Thoracic aorta (tissue), 2 donors: ENCODE measurements around the gene CCNL2. TPM values are rescaled to one million over a fixed set of nuclear protein-coding genes. Genes with fewer than 3 reads are reported as not detected.
"Not testable (repeated sequence)": the region's sequence is repeated elsewhere in the genome, so short reads cannot be mapped to it uniquely, and the experiment has no call there.

ENCODE experiments used
- ATAC-seq: fragments of 150-250 bp; one replicate; pipeline ENCODE4 v1.8.0; 2017; ENCODE audit warnings: low read depth; ENCODE audit not compliant: insufficient number of reproducible peaks, low FRiP score
- DNase-seq: peaks from one replicate; pipeline ENCODE4 v3.0.0-alpha.2; 2020; ENCODE audit warnings: low spot score
- H3K27ac ChIP-seq, 2 donors: fragments of 200-600 bp; sonication (generic); 1 replicate in 1 of 2; 2 replicates in 1 of 2; pipeline ENCODE4 v1.5.1; 2016; ENCODE audit warnings: mild to moderate bottlenecking in 2 of 2, moderate library complexity in 2 of 2
- H3K27me3 ChIP-seq: fragments of 200-600 bp; sonication (generic); replicated peaks from 2 replicates; pipeline ENCODE4 v1.6.0; 2016; ENCODE audit warnings: mild to moderate bottlenecking; ENCODE audit not compliant: insufficient read depth
- H3K36me3 ChIP-seq: fragments of 200-600 bp; sonication (generic); one replicate; pipeline ENCODE4 v1.5.1; 2016
- H3K4me1 ChIP-seq, 2 donors: fragments of 200-600 bp; sonication (generic); 1 replicate in 1 of 2; 2 replicates in 1 of 2; pipeline versions ENCODE4 v1.5.1 to v1.6.0; 2016; ENCODE audit warnings: low read depth in 2 of 2, mild to moderate bottlenecking in 1 of 2; ENCODE audit not compliant: control insufficient read depth in 1 of 2
- H3K4me3 ChIP-seq: fragments of 200-600 bp; sonication (generic); 2 replicates; pipeline ENCODE4 v1.5.1; 2016; ENCODE audit warnings: mild to moderate bottlenecking
- H3K9me3 ChIP-seq: fragments of 200-600 bp; sonication (generic); 2 replicates; pipeline ENCODE4 v1.5.1; 2016
- CTCF ChIP-seq: fragments of 200-600 bp; sonication (generic); IDR thresholded peaks from one replicate; pipeline ENCODE4 v1.5.1; 2019; ENCODE audit warnings: antibody characterized with exemption
- total RNA-seq, 2 donors: library from RNA; depleted of rRNA; stranded (reverse); fragments of >200 nt; gene quantifications; one replicate each; pipeline versions ENCODE4 v1.1.0 to v1.2.3, GENCODE V29; 2016

The CCNL2 gene
- total RNA-seq, 2 donors from 2014 or later = 214 to 313 TPM

GRCh38 chr1:1430114-1430982, 31.2 kb upstream of the CCNL2 start:
- H3K27ac ChIP-seq = peak overlapping the region; percentile 75 to 83
- DNase-seq = no peak
- H3K27me3 ChIP-seq = no peaks in the 10 kb centered on the region
- no peak for ATAC-seq
- peak; percentile 24 for TF ChIP-seq CTCF
- peaks cover 10 to 47% of the 10 kb centered on the region in 2 donors for H3K4me1 ChIP-seq
- peak overlapping the region; percentile 45 for H3K4me3 ChIP-seq
- no peaks in the 10 kb centered on the region for H3K9me3 ChIP-seq
- no peaks in the 10 kb centered on the region for H3K36me3 ChIP-seq

GRCh38 chr1:1429671-1430073, 30.5 kb upstream of the CCNL2 start:
- DNase-seq (no peak), ATAC-seq (no peak)
- Histone ChIP-seq H3K4me1 (peaks cover 8 to 40% of the 10 kb centered on the region in 2 donors), H3K9me3 (no peaks in the 10 kb centered on the region), H3K27ac (peak overlapping the region; percentile 75 to 83), H3K27me3 (no peaks in the 10 kb centered on the region), H3K4me3 (no peak overlapping the region), H3K36me3 (no peaks in the 10 kb centered on the region)
- no peak for TF ChIP-seq CTCF

- not testable (repeated sequence) for H3K9me3 ChIP-seq, ATAC-seq, H3K4me3 ChIP-seq, H3K27me3 ChIP-seq, H3K27ac ChIP-seq, DNase-seq, H3K36me3 ChIP-seq
- peaks cover 5 to 33% of the 10 kb centered on the region in 2 donors for H3K4me1 ChIP-seq
These were observed 29.8 kb upstream of the CCNL2 start for GRCh38 chr1:1428967-1429366.

- H3K4me1 ChIP-seq = peaks cover 5 to 26% of the 10 kb centered on the region in 2 donors
- no peak overlapping the region for H3K4me3 ChIP-seq
- H3K27ac ChIP-seq = no peak overlapping the region
- ATAC-seq (no peak), DNase-seq (no peak)
- H3K9me3 ChIP-seq = no peaks in the 10 kb centered on the region
- H3K36me3 ChIP-seq = no peaks in the 10 kb centered on the region
- no peak for TF ChIP-seq CTCF
- no peaks in the 10 kb centered on the region for H3K27me3 ChIP-seq
These were observed 29.0 kb upstream of the CCNL2 start for GRCh38 chr1:1428174-1428573.

GRCh38 chr1:1427820-1428148, 28.6 kb upstream of the CCNL2 start:
- no peak overlapping the region for H3K27ac ChIP-seq
- no peak for ATAC-seq

More at GRCh38 chr1:1427820-1428148, 28.6 kb upstream of the CCNL2 start:
- peak overlapping the region; percentile 54 for H3K4me3 ChIP-seq
- no peaks in the 10 kb centered on the region for H3K9me3 ChIP-seq
- TF ChIP-seq CTCF = no peak
- no peaks in the 10 kb centered on the region for H3K27me3 ChIP-seq
- H3K36me3 ChIP-seq = no peaks in the 10 kb centered on the region
- peaks cover 5 to 26% of the 10 kb centered on the region in 2 donors for H3K4me1 ChIP-seq
- DNase-seq = no peak
